Measurements from ENCODE around the gene DRP2. TPM values are rescaled to one million over a fixed set of nuclear protein-coding genes. Genes with fewer than 3 reads are reported as not detected.
A peak's percentile ranks its signal among the peaks of the same experiment; 100 is the strongest.
"Not testable (repeated sequence)": the region's sequence is repeated elsewhere in the genome, so short reads cannot be mapped to it uniquely, and the experiment has no call there.

Gene DRP2
- 6.4 TPM for polyA plus RNA-seq (2013, experiment 1 of 2)
- polyA plus RNA-seq (2013, experiment 2 of 2): 4.8 TPM

GRCh38 chrX:101219116-101219863, at the start of gene DRP2:
Gene DRP2, plus strand, starts transcription at chrX:101219786. Its CDS starts 11,862 bp downstream, at chrX:101231648.
- peak within 1 kb of the TSS; percentile 85 for H3K27ac ChIP-seq (ENCODE audit: low read depth, low read length, severe bottlenecking)
- H3K9me3 ChIP-seq (ENCODE audit: control insufficient read depth, low read length): no peaks in the 10 kb centered on the region
- WGBS, 2 experiments (ENCODE audit: insufficient coverage in 2 of 2): no CpG with 5 or more reads among the region's 7 CpGs
- peaks cover 21% of the 10 kb centered on the region for H3K4me1 ChIP-seq (ENCODE audit: control insufficient read depth, insufficient read depth, low read length, poor library complexity, severe bottlenecking)
- H3K4me3 ChIP-seq (ENCODE audit: extremely low read depth, insufficient read depth, low read length, poor library complexity, severe bottlenecking): peak within 1 kb of the TSS; percentile 8
- H3K36me3 ChIP-seq (ENCODE audit: control insufficient read depth, insufficient read depth, low read length): no peaks in the 10 kb centered on the region

- Histone ChIP-seq H3K9me3 (ENCODE audit: control insufficient read depth, low read length) (no peaks in the 10 kb centered on the region), H3K4me3 (ENCODE audit: extremely low read depth, insufficient read depth, low read length, poor library complexity, severe bottlenecking) (no peak overlapping the region), H3K4me1 (ENCODE audit: control insufficient read depth, insufficient read depth, low read length, poor library complexity, severe bottlenecking) (no peaks in the 10 kb centered on the region), H3K27ac (ENCODE audit: low read depth, low read length, severe bottlenecking) (no peak overlapping the region), H3K36me3 (ENCODE audit: control insufficient read depth, insufficient read depth, low read length) (peaks cover 2% of the 10 kb centered on the region)
- WGBS, 2 experiments (ENCODE audit: insufficient coverage in 2 of 2): no CpG with 5 or more reads among the region's 4 CpGs
Observed at GRCh38 chrX:101171883-101172400, 47.6 kb upstream of the DRP2 start.

- Histone ChIP-seq H3K27ac (ENCODE audit: low read depth, low read length, severe bottlenecking) (no peak overlapping the region), H3K4me1 (ENCODE audit: control insufficient read depth, insufficient read depth, low read length, poor library complexity, severe bottlenecking) (no peaks in the 10 kb centered on the region), H3K4me3 (ENCODE audit: extremely low read depth, insufficient read depth, low read length, poor library complexity, severe bottlenecking) (no peak overlapping the region), H3K9me3 (ENCODE audit: control insufficient read depth, low read length) (no peaks in the 10 kb centered on the region), H3K36me3 (ENCODE audit: control insufficient read depth, insufficient read depth, low read length) (no peaks in the 10 kb centered on the region)
- WGBS, 2 experiments (ENCODE audit: insufficient coverage in 2 of 2): 100% methylated on average over 2 of the region's 3 CpGs; no CpG with 5 or more reads in 1 of the 2 experiments
Observed at GRCh38 chrX:101176439-101176838, 43.1 kb upstream of the DRP2 start.

DNA sequence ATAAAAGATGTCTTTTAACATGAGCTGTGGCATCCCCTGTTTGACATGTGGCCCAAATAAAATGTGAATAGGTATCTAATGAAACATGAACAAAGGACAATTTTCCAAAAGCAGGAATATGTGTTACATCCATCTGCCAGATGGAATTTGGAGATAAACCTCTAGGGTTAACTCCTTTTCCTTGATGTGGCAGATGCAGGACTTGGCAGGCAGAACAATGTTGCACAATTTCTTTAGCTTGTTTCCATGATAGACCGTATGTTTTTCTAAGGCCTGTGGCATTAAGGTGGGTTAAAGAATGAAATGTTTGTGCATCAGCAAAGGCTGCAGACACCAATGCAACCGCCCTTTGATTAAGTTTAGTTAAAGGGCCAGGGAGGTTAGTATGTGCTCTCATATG, 34.7 kb upstream of the DRP2 start:
- H3K4me3 ChIP-seq (ENCODE audit: extremely low read depth, insufficient read depth, low read length, poor library complexity, severe bottlenecking); H3K36me3 ChIP-seq (ENCODE audit: control insufficient read depth, insufficient read depth, low read length); H3K27ac ChIP-seq (ENCODE audit: low read depth, low read length, severe bottlenecking); H3K9me3 ChIP-seq (ENCODE audit: control insufficient read depth, low read length); H3K4me1 ChIP-seq (ENCODE audit: control insufficient read depth, insufficient read depth, low read length, poor library complexity, severe bottlenecking): not testable (repeated sequence)
- WGBS, 2 experiments (ENCODE audit: insufficient coverage in 2 of 2): 80 to 100% methylated on average over 1 of the region's 2 CpGs

GRCh38 chrX:101187961-101188360, 31.6 kb upstream of the DRP2 start:
- H3K4me1 ChIP-seq (ENCODE audit: control insufficient read depth, insufficient read depth, low read length, poor library complexity, severe bottlenecking); H3K27ac ChIP-seq (ENCODE audit: low read depth, low read length, severe bottlenecking); H3K36me3 ChIP-seq (ENCODE audit: control insufficient read depth, insufficient read depth, low read length); H3K4me3 ChIP-seq (ENCODE audit: extremely low read depth, insufficient read depth, low read length, poor library complexity, severe bottlenecking); H3K9me3 ChIP-seq (ENCODE audit: control insufficient read depth, low read length): not testable (repeated sequence)
- WGBS, 2 experiments (ENCODE audit: insufficient coverage in 2 of 2): 100% methylated on average over 1 to 2 of the region's 5 CpGs

DNA sequence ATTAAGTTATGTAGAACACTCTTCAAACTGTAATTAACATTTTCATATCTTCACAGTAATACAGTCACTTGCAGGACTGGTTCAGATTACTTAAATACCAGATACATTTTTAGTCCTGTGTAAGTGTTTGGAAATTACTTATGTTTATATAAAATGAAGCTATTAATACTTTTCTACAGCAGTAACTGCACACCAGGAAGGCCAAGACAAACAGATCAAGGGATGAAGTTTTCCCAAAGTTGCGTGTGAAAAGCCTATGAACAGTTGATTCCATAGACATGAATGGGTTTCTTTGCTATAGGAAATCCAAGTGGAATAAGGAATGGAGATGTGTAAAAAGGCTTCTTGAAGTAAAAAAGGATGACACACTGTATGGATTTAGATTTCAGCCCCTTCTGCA, 28.9 kb upstream of the DRP2 start:
- no peaks in the 10 kb centered on the region for H3K36me3 ChIP-seq (ENCODE audit: control insufficient read depth, insufficient read depth, low read length)
- no peak overlapping the region for H3K27ac ChIP-seq (ENCODE audit: low read depth, low read length, severe bottlenecking)
- WGBS, 2 experiments (ENCODE audit: insufficient coverage in 2 of 2): 100% methylated on average over 1 of the region's 1 CpG
- H3K9me3 ChIP-seq (ENCODE audit: control insufficient read depth, low read length): no peaks in the 10 kb centered on the region
- H3K4me1 ChIP-seq (ENCODE audit: control insufficient read depth, insufficient read depth, low read length, poor library complexity, severe bottlenecking): no peaks in the 10 kb centered on the region
- H3K4me3 ChIP-seq (ENCODE audit: extremely low read depth, insufficient read depth, low read length, poor library complexity, severe bottlenecking): no peak overlapping the region

DNA sequence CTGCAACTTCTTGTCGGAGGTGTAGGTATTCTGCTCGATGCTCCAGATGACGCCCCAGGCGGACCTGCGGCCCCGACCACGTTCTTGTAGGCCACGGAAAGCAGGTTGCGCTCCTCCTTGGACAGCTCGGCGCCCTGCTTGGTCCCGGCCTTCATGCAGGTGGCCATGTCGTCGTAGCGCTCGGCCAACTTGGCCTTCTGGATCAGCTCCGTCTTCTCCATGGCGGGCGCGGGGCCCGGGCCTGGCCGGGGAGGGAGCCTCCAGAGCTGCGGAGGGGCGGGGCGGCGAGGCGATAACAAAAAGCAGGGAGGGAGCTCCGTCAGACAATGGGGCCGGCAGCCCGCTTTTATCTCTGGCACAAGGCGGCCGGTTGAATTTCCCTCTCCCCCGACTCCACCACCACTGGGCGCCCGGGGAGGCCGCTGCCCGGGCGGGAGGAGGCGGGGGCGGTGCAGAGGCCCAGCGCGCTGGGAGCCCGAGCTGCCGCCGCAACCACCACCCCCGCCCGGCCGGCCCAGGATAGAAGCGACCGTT, 28.3 kb upstream of the DRP2 start:
- Histone ChIP-seq H3K36me3 (ENCODE audit: control insufficient read depth, insufficient read depth, low read length) (no peaks in the 10 kb centered on the region), H3K9me3 (ENCODE audit: control insufficient read depth, low read length) (no peaks in the 10 kb centered on the region), H3K4me3 (ENCODE audit: extremely low read depth, insufficient read depth, low read length, poor library complexity, severe bottlenecking) (no peak overlapping the region), H3K27ac (ENCODE audit: low read depth, low read length, severe bottlenecking) (no peak overlapping the region), H3K4me1 (ENCODE audit: control insufficient read depth, insufficient read depth, low read length, poor library complexity, severe bottlenecking) (no peaks in the 10 kb centered on the region)
- WGBS, 2 experiments (ENCODE audit: insufficient coverage in 2 of 2): 38 to 47% methylated on average over 5 to 6 of the region's 50 CpGs

GRCh38 chrX:101195442-101196173, 24.0 kb upstream of the DRP2 start:
- Histone ChIP-seq H3K4me3 (ENCODE audit: extremely low read depth, insufficient read depth, low read length, poor library complexity, severe bottlenecking) (no peak overlapping the region), H3K9me3 (ENCODE audit: control insufficient read depth, low read length) (no peaks in the 10 kb centered on the region), H3K27ac (ENCODE audit: low read depth, low read length, severe bottlenecking) (no peak overlapping the region), H3K4me1 (ENCODE audit: control insufficient read depth, insufficient read depth, low read length, poor library complexity, severe bottlenecking) (no peaks in the 10 kb centered on the region), H3K36me3 (ENCODE audit: control insufficient read depth, insufficient read depth, low read length) (no peaks in the 10 kb centered on the region)
- WGBS, 2 experiments (ENCODE audit: insufficient coverage in 2 of 2): 83 to 100% methylated on average over 1 of the region's 3 CpGs

DNA sequence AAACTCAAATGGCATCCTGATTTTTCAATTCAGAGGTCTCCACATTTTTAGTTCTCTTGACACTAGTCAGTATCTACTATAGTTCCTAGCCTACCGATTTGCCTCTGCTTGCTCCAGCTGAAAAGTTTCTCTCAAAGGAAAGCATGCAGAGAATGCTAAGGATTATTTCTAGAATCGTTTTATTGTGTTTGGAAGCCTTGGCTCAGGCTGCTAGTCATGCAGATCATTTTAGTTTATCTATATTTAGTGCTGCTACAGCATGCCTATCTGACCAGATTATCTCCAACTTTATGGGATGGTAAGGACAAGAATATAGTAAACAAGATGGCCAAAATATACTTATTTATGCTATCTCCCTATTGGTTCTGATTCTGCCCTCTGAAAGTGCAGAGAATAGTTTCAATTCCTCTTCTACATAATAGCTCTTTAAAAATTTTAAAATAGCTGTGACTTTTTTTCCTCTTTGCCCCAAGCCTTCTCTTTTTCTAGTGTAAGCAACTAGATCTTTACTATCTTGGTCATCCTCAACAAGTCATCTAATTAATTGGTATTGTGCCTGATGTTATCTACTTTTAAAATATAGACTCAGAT, 15.7 kb upstream of the DRP2 start:
- peak overlapping the region; percentile 5 for H3K27ac ChIP-seq (ENCODE audit: low read depth, low read length, severe bottlenecking)
- WGBS, 2 experiments (ENCODE audit: insufficient coverage in 2 of 2): no CpG with 5 or more reads among the region's 2 CpGs
- H3K36me3 ChIP-seq (ENCODE audit: control insufficient read depth, insufficient read depth, low read length): no peaks in the 10 kb centered on the region
- H3K4me1 ChIP-seq (ENCODE audit: control insufficient read depth, insufficient read depth, low read length, poor library complexity, severe bottlenecking): peaks cover 8% of the 10 kb centered on the region
- H3K4me3 ChIP-seq (ENCODE audit: extremely low read depth, insufficient read depth, low read length, poor library complexity, severe bottlenecking): no peak overlapping the region
- H3K9me3 ChIP-seq (ENCODE audit: control insufficient read depth, low read length): no peaks in the 10 kb centered on the region

GRCh38 chrX:101206471-101206870, 13.1 kb upstream of the DRP2 start:
- Histone ChIP-seq H3K4me3 (ENCODE audit: extremely low read depth, insufficient read depth, low read length, poor library complexity, severe bottlenecking) (no peak overlapping the region), H3K4me1 (ENCODE audit: control insufficient read depth, insufficient read depth, low read length, poor library complexity, severe bottlenecking) (peaks cover 8% of the 10 kb centered on the region), H3K27ac (ENCODE audit: low read depth, low read length, severe bottlenecking) (no peak overlapping the region), H3K36me3 (ENCODE audit: control insufficient read depth, insufficient read depth, low read length) (no peaks in the 10 kb centered on the region), H3K9me3 (ENCODE audit: control insufficient read depth, low read length) (no peaks in the 10 kb centered on the region)
- WGBS, 2 experiments (ENCODE audit: insufficient coverage in 2 of 2): 0 to 48% methylated on average over 1 to 2 of the region's 3 CpGs

Data from mesodermal cell (in vitro differentiated cells).